Upper lobe of left lung (tissue), 6 donors: Measurements from ENCODE around the gene DGKB. TPM values are rescaled to one million over a fixed set of nuclear protein-coding genes. Genes with fewer than 3 reads are reported as not detected.

Source experiments
- ATAC-seq, 2 donors: fragments of 200-7000 bp; cut with Tn5 transposase; one replicate each; pipeline ENCODE4 v1.9.1; 2022; ENCODE audit warnings: mild to moderate bottlenecking in 2 of 2, moderate library complexity in 2 of 2; ENCODE audit not compliant: low FRiP score in 2 of 2
- DNase-seq, 2 donors: peaks; one replicate each; pipeline ENCODE4 v3.0.0-alpha.2; 2019 to 2020
- H3K27ac ChIP-seq, 4 donors: fragments of 200-600 bp; sonication (generic); one replicate each; pipeline ENCODE4 v1.5.1; 2016 to 2019
- H3K27me3 ChIP-seq, 4 donors: fragments of 200-600 bp; sonication (generic); one replicate each; pipeline ENCODE4 v1.5.1; 2017 to 2019
- H3K36me3 ChIP-seq, 4 donors: fragments of 200-600 bp; sonication (generic); one replicate each; pipeline ENCODE4 v1.5.1; 2016 to 2019
- H3K4me1 ChIP-seq, 4 donors: fragments of 200-600 bp; sonication (generic); one replicate each; pipeline ENCODE4 v1.5.1; 2018 to 2019
- H3K4me3 ChIP-seq, 4 donors: fragments of 200-600 bp; sonication (generic); one replicate each; pipeline ENCODE4 v1.5.1; 2017 to 2019; ENCODE audit warnings: mild to moderate bottlenecking in 2 of 4, moderate library complexity in 1 of 4
- H3K9me3 ChIP-seq, 4 donors: fragments of 200-600 bp; sonication (generic); one replicate each; pipeline ENCODE4 v1.5.1; 2018 to 2019
- EP300 ChIP-seq, 4 donors: sonication (generic); formaldehyde crosslinking; IDR thresholded peaks; one replicate each; pipeline ENCODE4 v1.5.1; 2017; ENCODE audit warnings: antibody characterized with exemption in 4 of 4, control low read depth in 2 of 4
- POLR2A ChIP-seq, 4 donors: fragments of 450-650 bp; IDR thresholded peaks; one replicate each; pipeline ENCODE4 v1.5.1; 2016 to 2017; ENCODE audit warnings: antibody characterized with exemption in 4 of 4, mild to moderate bottlenecking in 2 of 4
- POLR2AphosphoS5 ChIP-seq, 2 donors: sonication (generic); formaldehyde crosslinking; IDR thresholded peaks; one replicate each; pipeline ENCODE4 v1.5.1; 2017; ENCODE audit warnings: antibody characterized with exemption in 2 of 2
- WGBS, 2 donors: methylation state at CpG; one replicate each; pipeline ENCODE4 v1.1.5; 2017 to 2018; 5-methylcytosine and 5-hydroxymethylcytosine counted together
- total RNA-seq, 6 donors: library from RNA; depleted of rRNA in 4 of 6; stranded (reverse); fragments of >200 nt in 4 of 6; gene quantifications; one replicate each; pipeline versions ENCODE4 v1.1.0 to v1.2.1, GENCODE V29; 2016 to 2021
- TF ChIP-seq, protein P1 (sequence below), 6 experiments: fragments of 450-650 bp in 4 of 6; fragments of 200-600 bp in 2 of 6; sonication (generic) in 2 of 6; IDR thresholded peaks; one replicate each; pipeline ENCODE4 v1.5.1; 2016 to 2019; ENCODE audit warnings: antibody characterized with exemption in 6 of 6
- donor health status: DM: no; HTN: no; CAD: no; lungs with moderate emphysema.
- donor health status: DM: no; HTN: yes; CAD: no; lungs with severe emphysema.

Gene DGKB
- total RNA-seq, 6 donors from 2014 or later, result 0.09 to 0.30 (median 0.30) TPM; not detected in 3

GRCh38 chr7:14207138-14207537 is 695.4 kb downstream of the DGKB start:
- no peaks in the 10 kb centered on the region for H3K27me3 ChIP-seq
- no peak overlapping the region for H3K27ac ChIP-seq
- no peaks in the 10 kb centered on the region for H3K9me3 ChIP-seq
- no peak for DNase-seq
- no peak overlapping the region for H3K4me3 ChIP-seq
- no peaks in the 10 kb centered on the region for H3K36me3 ChIP-seq
- TF ChIP-seq, protein P1, sequence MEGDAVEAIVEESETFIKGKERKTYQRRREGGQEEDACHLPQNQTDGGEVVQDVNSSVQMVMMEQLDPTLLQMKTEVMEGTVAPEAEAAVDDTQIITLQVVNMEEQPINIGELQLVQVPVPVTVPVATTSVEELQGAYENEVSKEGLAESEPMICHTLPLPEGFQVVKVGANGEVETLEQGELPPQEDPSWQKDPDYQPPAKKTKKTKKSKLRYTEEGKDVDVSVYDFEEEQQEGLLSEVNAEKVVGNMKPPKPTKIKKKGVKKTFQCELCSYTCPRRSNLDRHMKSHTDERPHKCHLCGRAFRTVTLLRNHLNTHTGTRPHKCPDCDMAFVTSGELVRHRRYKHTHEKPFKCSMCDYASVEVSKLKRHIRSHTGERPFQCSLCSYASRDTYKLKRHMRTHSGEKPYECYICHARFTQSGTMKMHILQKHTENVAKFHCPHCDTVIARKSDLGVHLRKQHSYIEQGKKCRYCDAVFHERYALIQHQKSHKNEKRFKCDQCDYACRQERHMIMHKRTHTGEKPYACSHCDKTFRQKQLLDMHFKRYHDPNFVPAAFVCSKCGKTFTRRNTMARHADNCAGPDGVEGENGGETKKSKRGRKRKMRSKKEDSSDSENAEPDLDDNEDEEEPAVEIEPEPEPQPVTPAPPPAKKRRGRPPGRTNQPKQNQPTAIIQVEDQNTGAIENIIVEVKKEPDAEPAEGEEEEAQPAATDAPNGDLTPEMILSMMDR (IDR thresholded peaks at IDR 0.05), result no peak
- TF ChIP-seq EP300 (IDR thresholded peaks at IDR 0.05), result no peak
- TF ChIP-seq POLR2AphosphoS5 (IDR thresholded peaks at IDR 0.05), result no peak
- TF ChIP-seq POLR2A (IDR thresholded peaks at IDR 0.05), result no peak
- WGBS, 2 donors, result 49 to 71% methylated on average over 4 of the region's 4 CpGs
- no peaks in the 10 kb centered on the region for H3K4me1 ChIP-seq
- peak in 1 of 2 donors; percentile 34 for ATAC-seq

- H3K4me3 ChIP-seq, result no peak overlapping the region
- no peaks in the 10 kb centered on the region for H3K36me3 ChIP-seq
- H3K9me3 ChIP-seq, result no peaks in the 10 kb centered on the region
- H3K27ac ChIP-seq, result no peak overlapping the region
- WGBS, 2 donors, result 52 to 61% methylated on average over 1 of the region's 1 CpG
- no peak for DNase-seq
- no peaks in the 10 kb centered on the region for H3K4me1 ChIP-seq
- H3K27me3 ChIP-seq, result no peaks in the 10 kb centered on the region
- TF ChIP-seq, protein P1 (IDR thresholded peaks at IDR 0.05), result no peak
- TF ChIP-seq POLR2AphosphoS5 (IDR thresholded peaks at IDR 0.05) (no peak), POLR2A (IDR thresholded peaks at IDR 0.05) (no peak), EP300 (IDR thresholded peaks at IDR 0.05) (no peak)
- ATAC-seq, result no peak
These were observed 696.4 kb downstream of the DGKB start for GRCh38 chr7:14206121-14206520.

- DNase-seq (no peak), ATAC-seq (no peak)
- no peaks in the 10 kb centered on the region for H3K4me1 ChIP-seq
- TF ChIP-seq POLR2A (IDR thresholded peaks at IDR 0.05) (no peak), POLR2AphosphoS5 (IDR thresholded peaks at IDR 0.05) (no peak), EP300 (IDR thresholded peaks at IDR 0.05) (no peak)
- TF ChIP-seq, protein P1 (IDR thresholded peaks at IDR 0.05), result no peak
- no peaks in the 10 kb centered on the region for H3K36me3 ChIP-seq
- H3K27me3 ChIP-seq, result no peaks in the 10 kb centered on the region
- no peaks in the 10 kb centered on the region for H3K9me3 ChIP-seq
- no peak overlapping the region for H3K27ac ChIP-seq
- WGBS, 2 donors, result 82 to 89% methylated on average over 3 of the region's 3 CpGs
- no peak overlapping the region for H3K4me3 ChIP-seq
These were observed 701.2 kb downstream of the DGKB start for GRCh38 chr7:14201353-14201752.

DNA sequence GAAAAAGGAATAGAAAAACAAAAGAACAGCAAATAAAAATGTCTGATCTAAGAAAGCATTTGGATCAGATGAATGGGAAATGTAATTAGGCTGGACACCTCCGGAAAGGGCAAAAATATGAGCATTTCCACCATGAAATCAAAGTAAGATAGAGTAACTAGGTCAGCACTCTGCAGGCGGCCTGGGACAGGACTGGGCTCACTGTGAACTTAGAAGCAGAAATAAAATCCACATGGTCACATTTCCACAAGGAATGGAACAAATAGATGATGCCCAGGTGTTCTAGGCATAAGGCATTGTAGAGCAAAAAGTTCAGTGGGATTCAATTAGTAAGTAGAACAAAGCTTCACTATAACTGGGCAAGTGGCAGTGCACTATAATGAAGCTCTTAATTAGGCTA is 703.2 kb downstream of the DGKB start:
- WGBS, 2 donors, result 81 to 87% methylated on average over 2 of the region's 2 CpGs
- no peak for DNase-seq
- no peaks in the 10 kb centered on the region for H3K27me3 ChIP-seq
- TF ChIP-seq, protein P1 (IDR thresholded peaks at IDR 0.05), result no peak
- TF ChIP-seq EP300 (IDR thresholded peaks at IDR 0.05), result no peak
- no peak for TF ChIP-seq POLR2AphosphoS5 (IDR thresholded peaks at IDR 0.05)
- no peak for TF ChIP-seq POLR2A (IDR thresholded peaks at IDR 0.05)
- ATAC-seq, result no peak
- no peak overlapping the region for H3K4me3 ChIP-seq
- H3K27ac ChIP-seq, result no peak overlapping the region
- no peaks in the 10 kb centered on the region for H3K9me3 ChIP-seq
- no peaks in the 10 kb centered on the region for H3K4me1 ChIP-seq
- no peaks in the 10 kb centered on the region for H3K36me3 ChIP-seq

- Histone ChIP-seq H3K27ac (no peak overlapping the region), H3K4me3 (no peak overlapping the region), H3K36me3 (no peaks in the 10 kb centered on the region), H3K9me3 (no peaks in the 10 kb centered on the region), H3K4me1 (no peaks in the 10 kb centered on the region), H3K27me3 (no peaks in the 10 kb centered on the region)
- TF ChIP-seq POLR2AphosphoS5 (IDR thresholded peaks at IDR 0.05) (no peak), POLR2A (IDR thresholded peaks at IDR 0.05) (no peak), EP300 (IDR thresholded peaks at IDR 0.05) (peak in 1 of 4 donors; percentile 18)
- TF ChIP-seq, protein P1 (IDR thresholded peaks at IDR 0.05), result no peak
- 33 to 37% methylated on average over 3 of the region's 3 CpGs for WGBS, 2 donors
- no peak for ATAC-seq
- no peak for DNase-seq
These were observed 705.3 kb downstream of the DGKB start for GRCh38 chr7:14197280-14197679.
